ENCODE results near the gene FRY. TPM values are rescaled to one million over a fixed set of nuclear protein-coding genes. Genes with fewer than 3 reads are reported as not detected.
A peak's percentile ranks its signal among the peaks of the same experiment; 100 is the strongest.

FRY gene
- total and polyA plus RNA-seq, 2 of the 13 experiments (the other 11 are each of a cell fraction or from before 2014, with no cell fraction given): 8.2 to 13.1 TPM

DNA sequence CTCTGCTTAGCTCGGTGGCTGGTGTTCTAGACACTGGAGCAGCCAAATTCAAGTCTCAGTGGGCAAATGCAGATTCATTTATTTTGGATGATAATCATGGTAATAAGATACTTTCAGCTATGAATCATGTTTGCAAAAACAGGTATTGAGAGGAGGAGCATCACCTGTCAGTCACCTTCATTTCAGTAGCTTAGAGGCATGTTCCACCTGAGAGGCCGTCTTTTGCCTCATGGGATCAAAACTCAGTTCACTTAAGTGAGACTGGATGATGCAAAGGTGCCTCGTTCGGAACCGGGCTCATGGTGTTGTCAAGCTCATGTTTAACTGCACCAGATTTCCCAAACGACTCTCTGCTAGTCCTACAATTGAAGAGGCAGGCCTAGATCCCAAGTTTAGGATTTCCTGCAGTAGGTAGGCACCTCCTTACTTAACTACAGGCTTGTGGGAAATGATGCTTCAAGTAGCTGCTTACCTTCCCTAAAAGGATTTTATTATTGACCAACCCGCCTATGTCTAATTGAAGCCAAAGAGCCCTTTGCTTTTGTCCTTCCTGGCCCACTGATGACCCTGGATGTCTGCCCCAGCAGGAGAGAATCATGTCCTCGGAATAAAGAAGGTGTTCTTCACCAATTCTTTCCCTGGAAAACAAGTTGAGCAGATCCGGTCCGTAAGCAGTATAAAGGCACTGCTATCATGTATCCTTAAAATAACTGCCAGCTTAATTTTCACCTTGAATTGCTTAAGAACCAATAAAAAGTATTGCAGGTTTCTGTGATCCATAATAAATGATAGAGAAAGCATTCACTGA, 223.5 kb downstream of the FRY start (continued):
- TF ChIP-seq ZNF761 (CRISPR knock-in tag; conservative IDR thresholded peaks at IDR 0.05) (peak; percentile 84; the same call in 1 of the 2 replicates), HDAC1 (CRISPR knock-in tag; IDR thresholded peaks at IDR 0.05) (peak; percentile 45; the same call in 1 of the 2 replicates), CEBPG (CRISPR knock-in tag; IDR thresholded peaks at IDR 0.05) (0 out of 2 replicates have a peak, but pooled peaks have one; percentile 8), ZNF713 (CRISPR knock-in tag; IDR thresholded peaks at IDR 0.05) (no peak), RBFOX2 (IDR thresholded peaks at IDR 0.05; ENCODE audit: low read depth, low read length) (peak; percentile 76), TEAD3 (CRISPR knock-in tag; optimal IDR thresholded peaks at IDR 0.05; ENCODE audit: borderline replicate concordance) (peak; percentile 6), MBD4 (IDR thresholded peaks at IDR 0.05; ENCODE audit: borderline replicate concordance, low read length) (no peak), CCDC6 (CRISPR knock-in tag; IDR thresholded peaks at IDR 0.05) (0 out of 2 replicates have a peak, but pooled peaks have one; percentile 28), RBM22 (optimal IDR thresholded peaks at IDR 0.05; ENCODE audit: low read length) (peak; percentile 28), ZNF234 (CRISPR knock-in tag; conservative IDR thresholded peaks at IDR 0.05) (no peak), ZC3H4 (CRISPR knock-in tag; IDR thresholded peaks at IDR 0.05; ENCODE audit: borderline replicate concordance) (peak; percentile 86; the same call in 1 of the 2 replicates), ZNF672 (CRISPR knock-in tag; IDR thresholded peaks at IDR 0.05) (no peak), POLR2A (IDR thresholded peaks at IDR 0.05; ENCODE audit: insufficient read depth in 1 of 2, low read depth in 2 of 2, low read length in 2 of 2) (peak; percentile 35 to 43; a peak in 2 of 4 replicates)
- TF ChIP-seq, protein P1, sequence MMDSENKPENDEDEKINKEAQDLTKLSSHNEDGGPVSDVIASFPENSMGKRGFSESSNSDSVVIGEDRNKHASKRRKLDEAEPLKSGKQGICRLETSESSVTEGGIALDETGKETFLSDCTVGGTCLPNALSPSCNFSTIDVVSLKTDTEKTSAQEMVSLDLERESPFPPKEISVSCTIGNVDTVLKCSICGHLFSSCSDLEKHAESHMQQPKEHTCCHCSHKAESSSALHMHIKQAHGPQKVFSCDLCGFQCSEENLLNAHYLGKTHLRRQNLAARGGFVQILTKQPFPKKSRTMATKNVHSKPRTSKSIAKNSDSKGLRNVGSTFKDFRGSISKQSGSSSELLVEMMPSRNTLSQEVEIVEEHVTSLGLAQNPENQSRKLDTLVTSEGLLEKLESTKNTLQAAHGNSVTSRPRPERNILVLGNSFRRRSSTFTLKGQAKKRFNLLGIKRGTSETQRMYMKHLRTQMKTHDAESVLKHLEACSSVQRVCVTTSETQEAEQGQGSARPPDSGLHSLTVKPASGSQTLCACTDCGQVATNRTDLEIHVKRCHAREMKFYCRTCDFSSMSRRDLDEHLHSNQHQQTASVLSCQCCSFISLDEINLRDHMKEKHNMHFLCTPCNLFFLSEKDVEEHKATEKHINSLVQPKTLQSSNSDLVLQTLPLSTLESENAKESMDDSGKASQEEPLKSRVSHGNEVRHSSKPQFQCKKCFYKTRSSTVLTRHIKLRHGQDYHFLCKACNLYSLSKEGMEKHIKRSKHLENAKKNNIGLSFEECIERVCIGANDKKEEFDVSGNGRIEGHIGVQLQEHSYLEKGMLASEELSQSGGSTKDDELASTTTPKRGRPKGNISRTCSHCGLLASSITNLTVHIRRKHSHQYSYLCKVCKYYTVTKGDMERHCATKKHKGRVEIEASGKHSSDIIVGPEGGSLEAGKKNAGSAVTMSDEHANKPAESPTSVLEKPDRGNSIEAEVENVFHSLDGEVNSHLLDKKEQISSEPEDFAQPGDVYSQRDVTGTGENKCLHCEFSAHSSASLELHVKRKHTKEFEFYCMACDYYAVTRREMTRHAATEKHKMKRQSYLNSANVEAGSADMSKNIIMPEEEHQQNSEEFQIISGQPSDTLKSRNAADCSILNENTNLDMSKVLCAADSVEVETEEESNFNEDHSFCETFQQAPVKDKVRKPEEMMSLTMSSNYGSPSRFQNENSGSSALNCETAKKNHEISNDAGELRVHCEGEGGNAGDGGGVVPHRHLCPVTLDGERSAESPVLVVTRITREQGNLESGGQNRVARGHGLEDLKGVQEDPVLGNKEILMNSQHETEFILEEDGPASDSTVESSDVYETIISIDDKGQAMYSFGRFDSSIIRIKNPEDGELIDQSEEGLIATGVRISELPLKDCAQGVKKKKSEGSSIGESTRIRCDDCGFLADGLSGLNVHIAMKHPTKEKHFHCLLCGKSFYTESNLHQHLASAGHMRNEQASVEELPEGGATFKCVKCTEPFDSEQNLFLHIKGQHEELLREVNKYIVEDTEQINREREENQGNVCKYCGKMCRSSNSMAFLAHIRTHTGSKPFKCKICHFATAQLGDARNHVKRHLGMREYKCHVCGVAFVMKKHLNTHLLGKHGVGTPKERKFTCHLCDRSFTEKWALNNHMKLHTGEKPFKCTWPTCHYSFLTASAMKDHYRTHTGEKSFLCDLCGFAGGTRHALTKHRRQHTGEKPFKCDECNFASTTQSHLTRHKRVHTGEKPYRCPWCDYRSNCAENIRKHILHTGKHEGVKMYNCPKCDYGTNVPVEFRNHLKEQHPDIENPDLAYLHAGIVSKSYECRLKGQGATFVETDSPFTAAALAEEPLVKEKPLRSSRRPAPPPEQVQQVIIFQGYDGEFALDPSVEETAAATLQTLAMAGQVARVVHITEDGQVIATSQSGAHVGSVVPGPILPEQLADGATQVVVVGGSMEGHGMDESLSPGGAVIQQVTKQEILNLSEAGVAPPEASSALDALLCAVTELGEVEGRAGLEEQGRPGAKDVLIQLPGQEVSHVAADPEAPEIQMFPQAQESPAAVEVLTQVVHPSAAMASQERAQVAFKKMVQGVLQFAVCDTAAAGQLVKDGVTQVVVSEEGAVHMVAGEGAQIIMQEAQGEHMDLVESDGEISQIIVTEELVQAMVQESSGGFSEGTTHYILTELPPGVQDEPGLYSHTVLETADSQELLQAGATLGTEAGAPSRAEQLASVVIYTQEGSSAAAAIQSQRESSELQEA (CRISPR knock-in tag; IDR thresholded peaks at IDR 0.05; ENCODE audit: not compliant biosample characterization): no peak
- TF ChIP-seq, protein P2, sequence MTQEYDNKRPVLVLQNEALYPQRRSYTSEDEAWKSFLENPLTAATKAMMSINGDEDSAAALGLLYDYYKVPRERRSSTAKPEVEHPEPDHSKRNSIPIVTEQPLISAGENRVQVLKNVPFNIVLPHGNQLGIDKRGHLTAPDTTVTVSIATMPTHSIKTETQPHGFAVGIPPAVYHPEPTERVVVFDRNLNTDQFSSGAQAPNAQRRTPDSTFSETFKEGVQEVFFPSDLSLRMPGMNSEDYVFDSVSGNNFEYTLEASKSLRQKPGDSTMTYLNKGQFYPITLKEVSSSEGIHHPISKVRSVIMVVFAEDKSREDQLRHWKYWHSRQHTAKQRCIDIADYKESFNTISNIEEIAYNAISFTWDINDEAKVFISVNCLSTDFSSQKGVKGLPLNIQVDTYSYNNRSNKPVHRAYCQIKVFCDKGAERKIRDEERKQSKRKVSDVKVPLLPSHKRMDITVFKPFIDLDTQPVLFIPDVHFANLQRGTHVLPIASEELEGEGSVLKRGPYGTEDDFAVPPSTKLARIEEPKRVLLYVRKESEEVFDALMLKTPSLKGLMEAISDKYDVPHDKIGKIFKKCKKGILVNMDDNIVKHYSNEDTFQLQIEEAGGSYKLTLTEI (CRISPR knock-in tag; conservative IDR thresholded peaks at IDR 0.05): no peak
- TF ChIP-seq, protein P3, sequence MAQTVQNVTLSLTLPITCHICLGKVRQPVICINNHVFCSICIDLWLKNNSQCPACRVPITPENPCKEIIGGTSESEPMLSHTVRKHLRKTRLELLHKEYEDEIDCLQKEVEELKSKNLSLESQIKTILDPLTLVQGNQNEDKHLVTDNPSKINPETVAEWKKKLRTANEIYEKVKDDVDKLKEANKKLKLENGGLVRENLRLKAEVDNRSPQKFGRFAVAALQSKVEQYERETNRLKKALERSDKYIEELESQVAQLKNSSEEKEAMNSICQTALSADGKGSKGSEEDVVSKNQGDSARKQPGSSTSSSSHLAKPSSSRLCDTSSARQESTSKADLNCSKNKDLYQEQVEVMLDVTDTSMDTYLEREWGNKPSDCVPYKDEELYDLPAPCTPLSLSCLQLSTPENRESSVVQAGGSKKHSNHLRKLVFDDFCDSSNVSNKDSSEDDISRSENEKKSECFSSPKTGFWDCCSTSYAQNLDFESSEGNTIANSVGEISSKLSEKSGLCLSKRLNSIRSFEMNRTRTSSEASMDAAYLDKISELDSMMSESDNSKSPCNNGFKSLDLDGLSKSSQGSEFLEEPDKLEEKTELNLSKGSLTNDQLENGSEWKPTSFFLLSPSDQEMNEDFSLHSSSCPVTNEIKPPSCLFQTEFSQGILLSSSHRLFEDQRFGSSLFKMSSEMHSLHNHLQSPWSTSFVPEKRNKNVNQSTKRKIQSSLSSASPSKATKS (CRISPR knock-in tag; IDR thresholded peaks at IDR 0.05): no peak

Measured in HepG2 (cell line).